ENCODE data around the gene KRT2. TPM values are rescaled to one million over a fixed set of nuclear protein-coding genes. Genes with fewer than 3 reads are reported as not detected.

KRT2 gene
- total and polyA plus RNA-seq, 8 donors, result not detected

DNA sequence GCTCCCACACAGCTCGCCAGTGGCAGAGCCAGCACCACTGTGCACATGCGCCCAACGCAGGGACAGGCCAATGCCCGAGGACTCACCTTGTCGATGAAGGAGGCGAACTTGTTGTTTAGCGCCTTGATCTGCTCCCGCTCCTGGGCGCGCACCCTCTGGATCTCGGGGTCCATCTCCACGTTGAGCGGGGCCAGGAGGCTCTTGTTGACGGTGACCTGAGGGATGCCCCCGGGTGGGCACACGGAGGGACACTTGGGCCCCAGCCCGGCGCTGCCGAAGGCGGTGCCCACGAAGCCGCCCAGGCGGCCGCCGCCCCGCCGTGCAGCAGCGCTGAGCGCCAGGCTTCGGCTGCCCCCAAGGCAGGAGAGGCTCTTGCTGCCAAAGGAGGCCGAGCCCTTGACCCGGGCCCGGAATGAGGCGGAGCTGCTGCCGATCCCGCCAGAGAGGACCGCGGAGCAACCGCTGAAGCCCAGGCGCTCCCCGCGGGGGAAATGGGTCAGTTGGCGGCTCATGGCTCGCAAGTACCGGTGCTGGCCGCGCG is 51.0 kb downstream of the KRT2 start, which contains the start of gene KRT72:
Gene KRT72, minus strand, starts transcription at position 523 of the 541 bp plus-strand sequence. Its CDS starts 11 bp downstream, at position 512.
- Histone ChIP-seq H3K27ac (no peak within 1 kb of the TSS), H3K36me3 (no peaks in the 10 kb centered on the region), H3K4me3 (no peak within 1 kb of the TSS), H3K9me3 (no peaks in the 10 kb centered on the region), H3K27me3 (peaks cover 27 to 80% of the 10 kb centered on the region in 2 donors), H3K4me1 (no peaks in the 10 kb centered on the region)
- DNase-seq, result peak in 1 of 4 donors; percentile 73
- intact Hi-C loops (cut with DNase I), result no loop called here
- TF ChIP-seq, protein P1, sequence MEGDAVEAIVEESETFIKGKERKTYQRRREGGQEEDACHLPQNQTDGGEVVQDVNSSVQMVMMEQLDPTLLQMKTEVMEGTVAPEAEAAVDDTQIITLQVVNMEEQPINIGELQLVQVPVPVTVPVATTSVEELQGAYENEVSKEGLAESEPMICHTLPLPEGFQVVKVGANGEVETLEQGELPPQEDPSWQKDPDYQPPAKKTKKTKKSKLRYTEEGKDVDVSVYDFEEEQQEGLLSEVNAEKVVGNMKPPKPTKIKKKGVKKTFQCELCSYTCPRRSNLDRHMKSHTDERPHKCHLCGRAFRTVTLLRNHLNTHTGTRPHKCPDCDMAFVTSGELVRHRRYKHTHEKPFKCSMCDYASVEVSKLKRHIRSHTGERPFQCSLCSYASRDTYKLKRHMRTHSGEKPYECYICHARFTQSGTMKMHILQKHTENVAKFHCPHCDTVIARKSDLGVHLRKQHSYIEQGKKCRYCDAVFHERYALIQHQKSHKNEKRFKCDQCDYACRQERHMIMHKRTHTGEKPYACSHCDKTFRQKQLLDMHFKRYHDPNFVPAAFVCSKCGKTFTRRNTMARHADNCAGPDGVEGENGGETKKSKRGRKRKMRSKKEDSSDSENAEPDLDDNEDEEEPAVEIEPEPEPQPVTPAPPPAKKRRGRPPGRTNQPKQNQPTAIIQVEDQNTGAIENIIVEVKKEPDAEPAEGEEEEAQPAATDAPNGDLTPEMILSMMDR (IDR thresholded peaks at IDR 0.05), result no peak
- no peak for ATAC-seq

DNA sequence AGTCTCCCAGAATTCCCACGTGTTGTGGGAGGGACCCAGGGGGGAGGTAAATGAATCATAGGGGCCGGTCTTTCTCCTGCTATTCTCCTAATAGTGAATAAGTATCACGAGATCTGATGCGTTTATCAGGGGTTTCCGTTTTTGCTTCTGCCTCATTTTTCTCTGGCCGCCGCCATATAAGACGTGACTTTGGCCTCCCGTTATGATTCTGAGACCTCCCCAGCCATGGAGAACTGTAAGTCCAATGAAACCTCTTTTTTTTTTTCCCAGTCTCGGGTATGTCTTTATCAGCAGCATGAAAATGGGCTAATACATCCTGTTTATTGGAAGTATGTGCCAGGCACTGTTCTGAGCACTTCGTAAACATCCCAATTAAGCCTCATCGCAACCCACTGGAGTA is 51.5 kb downstream of the KRT2 start:
- Histone ChIP-seq H3K9me3 (no peaks in the 10 kb centered on the region), H3K4me3 (no peak overlapping the region), H3K27me3 (peaks cover 27 to 83% of the 10 kb centered on the region in 2 donors), H3K4me1 (no peaks in the 10 kb centered on the region), H3K27ac (no peak overlapping the region), H3K36me3 (no peaks in the 10 kb centered on the region)
- intact Hi-C loops (cut with DNase I), result no loop called here
- ATAC-seq, result no peak
- no peak for DNase-seq
- TF ChIP-seq, protein P1 (IDR thresholded peaks at IDR 0.05), result no peak

DNA sequence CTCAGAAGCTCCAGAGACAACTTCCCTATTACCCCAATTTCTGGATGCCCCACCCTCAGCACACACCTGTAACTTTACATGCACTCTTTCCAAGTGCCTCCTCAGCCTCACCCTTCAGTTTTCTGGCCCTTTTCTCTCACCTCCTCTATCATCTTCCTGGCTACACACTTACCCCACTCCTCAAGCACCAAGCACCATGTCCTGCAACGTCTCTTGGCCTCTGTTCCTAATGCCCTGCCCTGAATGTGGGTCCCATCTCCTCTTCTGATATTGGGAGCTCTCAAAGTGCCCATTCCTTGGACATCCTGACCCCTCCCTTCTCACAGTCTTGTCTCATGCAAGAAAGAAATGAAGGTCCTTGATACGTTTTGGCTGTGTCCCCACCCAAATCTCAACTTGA is 51.9 kb downstream of the KRT2 start:
- Histone ChIP-seq H3K36me3 (no peaks in the 10 kb centered on the region), H3K27me3 (peaks cover 27 to 86% of the 10 kb centered on the region in 2 donors), H3K9me3 (no peaks in the 10 kb centered on the region), H3K4me3 (no peak overlapping the region), H3K27ac (no peak overlapping the region), H3K4me1 (no peaks in the 10 kb centered on the region)
- no peak for ATAC-seq
- intact Hi-C loops (cut with DNase I), result no loop called here
- no peak for DNase-seq
- TF ChIP-seq, protein P1 (IDR thresholded peaks at IDR 0.05), result no peak

DNA sequence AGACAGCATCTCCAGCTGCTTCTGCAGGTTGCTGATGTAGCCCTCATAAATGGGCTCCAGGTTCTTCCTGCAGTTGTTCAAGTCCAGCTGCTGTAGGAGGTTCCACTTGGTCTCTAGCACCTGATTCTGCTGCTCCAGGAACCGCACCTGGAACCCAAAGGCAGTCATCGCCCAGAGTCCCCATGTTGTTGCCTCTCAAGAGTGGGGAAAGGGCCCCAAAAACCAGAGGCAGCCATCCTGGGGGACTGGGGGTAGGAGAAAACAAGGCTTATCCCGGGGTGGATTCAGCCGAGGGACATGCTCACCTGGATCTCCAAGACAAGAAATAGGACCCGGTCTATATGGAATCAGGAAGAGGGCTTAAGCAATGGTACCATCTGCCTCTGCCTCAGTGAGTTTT is 53.0 kb downstream of the KRT2 start:
- H3K27ac ChIP-seq, result no peak overlapping the region
- DNase-seq (no peak), ATAC-seq (no peak)
- intact Hi-C loops (cut with DNase I), result no loop called here
- H3K9me3 ChIP-seq, result no peaks in the 10 kb centered on the region
- TF ChIP-seq, protein P1 (IDR thresholded peaks at IDR 0.05), result no peak
- no peaks in the 10 kb centered on the region for H3K4me1 ChIP-seq
- peaks cover 27 to 86% of the 10 kb centered on the region in 2 donors for H3K27me3 ChIP-seq
- no peaks in the 10 kb centered on the region for H3K36me3 ChIP-seq
- H3K4me3 ChIP-seq, result no peak overlapping the region

Other genes with a start within 250 kb of the KRT2 start
- not detected for gene KRT82, start 245.9 kb downstream of the KRT2 start, total RNA-seq
- gene KRT82, start 245.9 kb downstream of the KRT2 start, polyA plus RNA-seq (ENCODE audit: insufficient read length in 6 of 6), result not detected
- gene KRT75, start 217.8 kb downstream of the KRT2 start, total RNA-seq, result not detected
- not detected for gene KRT75, start 217.8 kb downstream of the KRT2 start, polyA plus RNA-seq (ENCODE audit: insufficient read length in 6 of 6)
- not detected for gene KRT6B, start 200.1 kb downstream of the KRT2 start, total RNA-seq
- gene KRT6B, start 200.1 kb downstream of the KRT2 start, polyA plus RNA-seq (ENCODE audit: insufficient read length in 6 of 6), result not detected
- not detected for gene KRT6C, start 178.4 kb downstream of the KRT2 start, total RNA-seq
- not detected for gene KRT6C, start 178.4 kb downstream of the KRT2 start, polyA plus RNA-seq (ENCODE audit: insufficient read length in 6 of 6)
- 10 to 100 TPM; 24.4 to 32.0 TPM for gene KRT6A, start 159.0 kb downstream of the KRT2 start, total RNA-seq
- gene KRT6A, start 159.0 kb downstream of the KRT2 start, polyA plus RNA-seq (ENCODE audit: insufficient read length in 6 of 6), result not detected
- gene KRT5, start 131.8 kb downstream of the KRT2 start, total RNA-seq, result 1 to 10 TPM in 1 of 2 donors, under 1 TPM in 1; 0.79 to 9.8 TPM
- under 1 TPM in 5 of 6 donors, not detected in 1; 0.30 to 0.85 (median 0.35) TPM for gene KRT5, start 131.8 kb downstream of the KRT2 start, polyA plus RNA-seq (ENCODE audit: insufficient read length in 6 of 6)
- gene KRT71, start 99.1 kb downstream of the KRT2 start, total RNA-seq, result not detected
- gene KRT71, start 99.1 kb downstream of the KRT2 start, polyA plus RNA-seq (ENCODE audit: insufficient read length in 6 of 6), result under 1 TPM in 4 of 6 donors, not detected in 2; 0.10 to 0.18 (median 0.15) TPM
- gene KRT74, start 78.4 kb downstream of the KRT2 start, total RNA-seq, result not detected
- not detected for gene KRT74, start 78.4 kb downstream of the KRT2 start, polyA plus RNA-seq (ENCODE audit: insufficient read length in 6 of 6)
- not detected for gene KRT72, start 50.7 kb downstream of the KRT2 start, total RNA-seq
- under 1 TPM; 0.08 to 0.30 (median 0.21) TPM for gene KRT72, start 50.7 kb downstream of the KRT2 start, polyA plus RNA-seq (ENCODE audit: insufficient read length in 6 of 6)
- gene KRT73, start 33.7 kb downstream of the KRT2 start, total RNA-seq, result not detected
- gene KRT73, start 33.7 kb downstream of the KRT2 start, polyA plus RNA-seq (ENCODE audit: insufficient read length in 6 of 6), result under 1 TPM; 0.06 to 0.34 (median 0.20) TPM
- gene KRT1, start 28.2 kb upstream of the KRT2 start, total RNA-seq, result under 1 TPM in 1 of 2 donors, not detected in 1; 0.64 TPM
- under 1 TPM; 0.33 to 0.95 (median 0.48) TPM for gene KRT1, start 28.2 kb upstream of the KRT2 start, polyA plus RNA-seq (ENCODE audit: insufficient read length in 6 of 6)
- gene KRT77, start 51.3 kb upstream of the KRT2 start, total RNA-seq, result not detected
- not detected for gene KRT77, start 51.3 kb upstream of the KRT2 start, polyA plus RNA-seq (ENCODE audit: insufficient read length in 6 of 6)
- gene KRT76, start 125.1 kb upstream of the KRT2 start, total RNA-seq, result not detected
- gene KRT76, start 125.1 kb upstream of the KRT2 start, polyA plus RNA-seq (ENCODE audit: insufficient read length in 6 of 6), result not detected
- not detected for gene KRT3, start 143.9 kb upstream of the KRT2 start, total RNA-seq
- gene KRT3, start 143.9 kb upstream of the KRT2 start, polyA plus RNA-seq (ENCODE audit: insufficient read length in 6 of 6), result not detected
- 1 to 10 TPM in 1 of 2 donors, under 1 TPM in 1; 0.47 to 9.4 TPM for gene KRT4, start 161.9 kb upstream of the KRT2 start, total RNA-seq
- gene KRT4, start 161.9 kb upstream of the KRT2 start, polyA plus RNA-seq (ENCODE audit: insufficient read length in 6 of 6), result 1 to 10 TPM; 1.2 to 6.1 (median 2.6) TPM
- under 1 TPM; 0.32 to 0.58 TPM for gene KRT79, start 182.1 kb upstream of the KRT2 start, total RNA-seq
- gene KRT79, start 182.1 kb upstream of the KRT2 start, polyA plus RNA-seq (ENCODE audit: insufficient read length in 6 of 6), result not detected
- not detected for gene KRT78, start 196.8 kb upstream of the KRT2 start, total RNA-seq
- gene KRT78, start 196.8 kb upstream of the KRT2 start, polyA plus RNA-seq (ENCODE audit: insufficient read length in 6 of 6), result under 1 TPM in 3 of 6 donors, not detected in 3; 0.14 to 0.21 (median 0.14) TPM